SK-N-SH treated with all-trans-retinoic acid at 6 μM for 48 hours (cell line): ENCODE measurements around the gene AUTS2.

Source experiments
- ARNTL ChIP-seq: fragments of 450-650 bp; formaldehyde crosslinking; IDR thresholded peaks from 2 replicates; pipeline ENCODE4 v1.5.0; 2020; ENCODE audit warnings: low read depth, mild to moderate bottlenecking, moderate library complexity, borderline replicate concordance
- CSRNP3 ChIP-seq: fragments of 250-450 bp; sonication (Bioruptor Pico); IDR thresholded peaks from 2 replicates; pipeline ENCODE4 v1.5.1; 2021; ENCODE audit warnings: mild to moderate bottlenecking, moderate library complexity
- OSR1 ChIP-seq: fragments of 250-450 bp; sonication (Bioruptor Pico); IDR thresholded peaks from 2 replicates; pipeline ENCODE4 v1.8.0; 2022; ENCODE audit warnings: moderate library complexity, mild to moderate bottlenecking, inconsistent platforms
- POU6F1 ChIP-seq: fragments of 250-450 bp; sonication (Bioruptor Pico); IDR thresholded peaks from 2 replicates; pipeline ENCODE4 v1.8.0; 2021; ENCODE audit warnings: low read depth, mild to moderate bottlenecking, moderate library complexity, borderline replicate concordance
- TCF4 ChIP-seq: fragments of 250-450 bp; sonication (Bioruptor Pico); IDR thresholded peaks from 2 replicates; pipeline ENCODE4 v1.8.0; 2021; ENCODE audit warnings: mild to moderate bottlenecking, moderate library complexity, borderline replicate concordance
- ZC3H10 ChIP-seq: fragments of 250-450 bp; sonication (Bioruptor Pico); IDR thresholded peaks from 2 replicates; pipeline ENCODE4 v1.5.1; 2021; ENCODE audit warnings: mild to moderate bottlenecking, moderate library complexity
- TF ChIP-seq, protein P1 (sequence below): fragments of 250-450 bp; sonication (Bioruptor Pico); IDR thresholded peaks from 2 replicates; pipeline ENCODE4 v1.8.0; 2020; ENCODE audit warnings: mild to moderate bottlenecking, moderate library complexity, borderline replicate concordance

DNA sequence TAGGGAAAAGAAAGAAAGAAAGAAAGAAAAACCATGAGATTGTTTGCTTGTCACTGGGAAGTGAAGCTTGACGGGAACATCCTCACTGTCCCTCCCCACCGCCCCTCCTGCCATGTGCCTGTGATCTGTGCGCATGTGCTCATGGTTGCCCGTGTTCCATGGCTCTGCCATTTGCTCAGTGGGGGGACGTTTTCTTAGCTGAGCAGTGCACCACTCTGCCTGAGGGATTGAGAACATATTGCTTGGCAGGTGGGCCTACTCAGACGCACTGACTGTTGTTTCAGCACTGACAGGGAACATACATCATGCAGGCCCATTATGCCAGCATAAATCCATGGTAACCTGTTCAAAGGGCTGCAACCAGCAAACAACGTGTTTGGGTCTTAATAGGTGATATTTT is 785.7 kb downstream of the AUTS2 start:
- TF ChIP-seq, protein P1, sequence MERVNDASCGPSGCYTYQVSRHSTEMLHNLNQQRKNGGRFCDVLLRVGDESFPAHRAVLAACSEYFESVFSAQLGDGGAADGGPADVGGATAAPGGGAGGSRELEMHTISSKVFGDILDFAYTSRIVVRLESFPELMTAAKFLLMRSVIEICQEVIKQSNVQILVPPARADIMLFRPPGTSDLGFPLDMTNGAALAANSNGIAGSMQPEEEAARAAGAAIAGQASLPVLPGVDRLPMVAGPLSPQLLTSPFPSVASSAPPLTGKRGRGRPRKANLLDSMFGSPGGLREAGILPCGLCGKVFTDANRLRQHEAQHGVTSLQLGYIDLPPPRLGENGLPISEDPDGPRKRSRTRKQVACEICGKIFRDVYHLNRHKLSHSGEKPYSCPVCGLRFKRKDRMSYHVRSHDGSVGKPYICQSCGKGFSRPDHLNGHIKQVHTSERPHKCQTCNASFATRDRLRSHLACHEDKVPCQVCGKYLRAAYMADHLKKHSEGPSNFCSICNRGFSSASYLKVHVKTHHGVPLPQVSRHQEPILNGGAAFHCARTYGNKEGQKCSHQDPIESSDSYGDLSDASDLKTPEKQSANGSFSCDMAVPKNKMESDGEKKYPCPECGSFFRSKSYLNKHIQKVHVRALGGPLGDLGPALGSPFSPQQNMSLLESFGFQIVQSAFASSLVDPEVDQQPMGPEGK (CRISPR knock-in tag) = no peak
- TF ChIP-seq CSRNP3 (CRISPR knock-in tag) = no peak
- TF ChIP-seq POU6F1 (CRISPR knock-in tag) = no peak
- TF ChIP-seq OSR1 (CRISPR knock-in tag) = no peak
- no peak for TF ChIP-seq ARNTL (CRISPR knock-in tag)
- TF ChIP-seq TCF4 (CRISPR knock-in tag) = no peak
- TF ChIP-seq ZC3H10 = no peak
